K562 (cell line): ENCODE data around the gene C1orf74. TPM values are rescaled to one million over a fixed set of nuclear protein-coding genes. Genes with fewer than 3 reads are reported as not detected.

Experiments used
- ATAC-seq: fragments of 200-7000 bp; cut with Tn5 transposase; 3 replicates; pipeline ENCODE4 v1.9.1; 2020; ENCODE audit warnings: moderate library complexity
- BruUV-seq: library from RNA; stranded (reverse); fragments of 400-500 nt; replicated peaks from 2 replicates; lab custom pipeline; 2021; lab: Mats Ljungman, UMichigan
- CTCF ChIA-PET: fragments of 300-600 bp; formaldehyde crosslinking; extraction: SDS; loops from one replicate; lab custom pipeline; 2021; ENCODE audit warnings: low intra/inter-chr PET ratio; lab: Yijun Ruan, JAX
- POLR2A ChIA-PET: fragments of 300-600, 350-650 bp; sonication (Branson Sonifier 250); formaldehyde crosslinking; extraction: SDS; loops from one replicate; lab custom pipeline; 2021; ENCODE audit warnings: antibody characterized with exemption, inconsistent platforms; lab: Yijun Ruan, JAX
- DNase-seq, 4 experiments: peaks; one replicate each; pipeline versions ENCODE4 v3.0.0 to v3.0.0-alpha.2; 2011 to 2018; ENCODE audit warnings: low spot score in 3 of 4, mixed read lengths in 3 of 4; ENCODE audit errors: extremely low read depth in 1 of 4
- FAIRE-seq: peaks from 2 replicates; lab custom pipeline; 2011; peaks lifted over from hg19 to GRCh38; lab: Jason Lieb, UNC
- H2AFZ ChIP-seq: 2 replicates; pipeline ENCODE4 v1.6.0; 2011; ENCODE audit warnings: low read depth, low read length, control low read depth, inconsistent platforms
- H3K27ac ChIP-seq: fragments of 200-600 bp; 3 replicates; pipeline ENCODE4 v1.8.0; 2011; ENCODE audit warnings: low read depth, mild to moderate bottlenecking, control low read depth, inconsistent platforms, low read length, moderate library complexity, mixed read lengths; ENCODE audit errors: extremely low read depth
- H3K27me3 ChIP-seq, 2 experiments: fragments of 300-600 bp in 1 of 2; 2 replicates in 1 of 2; 3 replicates in 1 of 2; pipeline versions ENCODE4 v1.6.0 to v1.8.0; 2011; ENCODE audit warnings: inconsistent platforms in 2 of 2, low read length in 2 of 2, mild to moderate bottlenecking in 1 of 2, mixed read lengths in 1 of 2, moderate library complexity in 1 of 2; ENCODE audit not compliant: control insufficient read depth in 2 of 2, insufficient read depth in 2 of 2
- H3K36me3 ChIP-seq: fragments of 300-600 bp; 3 replicates; pipeline ENCODE4 v1.8.0; 2011; ENCODE audit warnings: mild to moderate bottlenecking, low read length, inconsistent platforms; ENCODE audit not compliant: control insufficient read depth, insufficient read depth
- H3K4me1 ChIP-seq, 2 experiments: fragments of 200-600 bp in 1 of 2; replicated peaks in 1 of 2; 2 replicates in 1 of 2; 3 replicates in 1 of 2; pipeline versions ENCODE4 v1.5.1 to v1.8.0; 2011; ENCODE audit warnings: inconsistent platforms in 2 of 2, low read length in 2 of 2, mild to moderate bottlenecking in 1 of 2, mixed read lengths in 1 of 2, moderate library complexity in 1 of 2; ENCODE audit not compliant: control insufficient read depth in 2 of 2, insufficient read depth in 2 of 2
- H3K4me2 ChIP-seq: 2 replicates; pipeline ENCODE4 v1.6.1; 2011; ENCODE audit warnings: low read length, control low read depth, inconsistent platforms, mixed read lengths; ENCODE audit not compliant: insufficient read depth
- H3K4me3 ChIP-seq: fragments of 200-600 bp; sonication (generic), shearing (Covaris generic); 2 replicates; pipeline ENCODE4 v1.5.1; 2016; ENCODE audit warnings: control low read depth, inconsistent platforms
- H3K79me2 ChIP-seq: fragments of 200-600 bp; 3 replicates; pipeline ENCODE4 v1.8.0; 2011; ENCODE audit warnings: low read length, inconsistent platforms; ENCODE audit not compliant: control insufficient read depth, insufficient read depth
- H3K9ac ChIP-seq, 2 experiments: 2 replicates each; pipeline versions ENCODE4 v1.6.0 to v1.6.1; 2011; ENCODE audit warnings: low read depth in 2 of 2, low read length in 2 of 2, control low read depth in 1 of 2, inconsistent platforms in 1 of 2, mild to moderate bottlenecking in 1 of 2, mixed read lengths in 1 of 2; ENCODE audit not compliant: insufficient read depth in 1 of 2
- H3K9me1 ChIP-seq: one replicate; pipeline ENCODE4 v1.6.0; 2011; ENCODE audit warnings: inconsistent platforms, mild to moderate bottlenecking, low read length, moderate library complexity; ENCODE audit not compliant: control insufficient read depth, insufficient read depth
- H3K9me3 ChIP-seq: replicated peaks from 2 replicates; pipeline ENCODE4 v1.5.1; 2011; ENCODE audit warnings: low read depth, low read length, inconsistent platforms; ENCODE audit not compliant: control insufficient read depth, insufficient read depth
- H4K20me1 ChIP-seq: replicated peaks from 2 replicates; pipeline ENCODE4 v1.6.1; 2011; ENCODE audit warnings: low read length, inconsistent platforms, mixed read lengths; ENCODE audit not compliant: control insufficient read depth, insufficient read depth
- BCL6 ChIP-seq: fragments of 250-450 bp; sonication (Bioruptor Pico); IDR thresholded peaks from 2 replicates; pipeline ENCODE4 v1.4.0; 2020
- BRF1 ChIP-seq: IDR thresholded peaks from 3 replicates; pipeline ENCODE4 v1.6.1; 2011; ENCODE audit warnings: borderline replicate concordance, mild to moderate bottlenecking; ENCODE audit not compliant: insufficient read length; ENCODE audit errors: extremely low read depth
- HES1 ChIP-seq: fragments of 450-650 bp; IDR thresholded peaks from 2 replicates; pipeline ENCODE4 v1.6.1; 2016; ENCODE audit warnings: low read depth, mild to moderate bottlenecking, moderate library complexity
- KLF1 ChIP-seq: fragments of 450-650 bp; IDR thresholded peaks from 2 replicates; pipeline ENCODE4 v1.6.1; 2016; ENCODE audit warnings: missing genetic modification characterization, missing compliant biosample characterization
- MECOM ChIP-seq: fragments of 250-450 bp; sonication (Bioruptor Pico); IDR thresholded peaks from 2 replicates; pipeline ENCODE4 v1.8.0; 2022; ENCODE audit warnings: inconsistent platforms
- MLX ChIP-seq, 2 experiments: fragments of 450-650 bp in 1 of 2; sonication (generic) in 1 of 2; formaldehyde crosslinking; conservative IDR thresholded peaks; 2 replicates each; pipeline versions ENCODE4 v1.4.0 to v1.8.1; 2020 to 2022; ENCODE audit warnings: mild to moderate bottlenecking in 1 of 2, missing genetic modification reagents in 1 of 2
- NFIC ChIP-seq: fragments of 450-650 bp; IDR thresholded peaks from 2 replicates; pipeline ENCODE4 v1.6.1; 2017; ENCODE audit warnings: mild to moderate bottlenecking, inconsistent platforms
- SP1 ChIP-seq: sonication (generic); formaldehyde crosslinking; IDR thresholded peaks from 2 replicates; pipeline ENCODE4 v1.8.1; 2022; ENCODE audit warnings: mild to moderate bottlenecking, missing genetic modification reagents
- TARDBP ChIP-seq: fragments of 450-650 bp; IDR thresholded peaks from 2 replicates; pipeline ENCODE4 v1.6.1; 2016
- UBTF ChIP-seq, 2 experiments: IDR thresholded peaks; 2 replicates each; pipeline ENCODE4 v1.6.1; 2012; ENCODE audit warnings: improper control_type of control experiment in 2 of 2, low read depth in 2 of 2, low read length in 2 of 2, borderline replicate concordance in 1 of 2
- ZNF174 ChIP-seq: fragments of 250-450 bp; sonication (Bioruptor Pico); IDR thresholded peaks from 2 replicates; pipeline ENCODE4 v1.4.0; 2020; ENCODE audit warnings: mild to moderate bottlenecking
- ZNF740 ChIP-seq, 3 experiments: fragments of 200-800 bp in 1 of 3; sonication (Bioruptor generic) in 1 of 3; sonication (generic) in 1 of 3; formaldehyde crosslinking in 1 of 3; IDR thresholded peaks; 2 replicates each; pipeline versions ENCODE4 v1.6.1 to v1.8.0; 2016 to 2022; ENCODE audit warnings: mild to moderate bottlenecking in 2 of 3, missing compliant biosample characterization in 2 of 3, missing genetic modification characterization in 2 of 3, missing genetic modification reagents in 1 of 3
- WGBS: fragments of 100-300 bp; shearing (Covaris generic); methylation state at CpG from one replicate; pipeline ENCODE4 v1.1.6; 2016; ENCODE audit warnings: low coverage, mixed read lengths; ENCODE audit not compliant: insufficient coverage; ENCODE audit errors: missing lambda C conversion rate; 5-methylcytosine and 5-hydroxymethylcytosine counted together
- in situ Hi-C: fragments of 300-500 bp; cut with MboI; formaldehyde crosslinking; loops from 4 replicates; pipeline ENCODE4 v1.15.0; 2018; ENCODE audit warnings: inconsistent platforms, mixed read lengths
- intact Hi-C: fragments of 100-400 bp; cut with micrococcal nuclease; formaldehyde crosslinking; loops from 2 replicates; pipeline ENCODE4 v1.14.2; 2022
- polyA plus RNA-seq, 8 experiments: library from polyadenylated mRNA; depleted of rRNA in 4 of 8; stranded (reverse) in 5 of 8; unstranded in 3 of 8; fragments of >200 nt; fragmentation: Nextera tagmentation in 2 of 8; fragmentation: Illumina TruSeq in 1 of 8; extraction: Ambion mirVana in 2 of 8; extraction: Trizol in 1 of 8; gene quantifications; 2 replicates each; pipeline versions ENCODE4 v1.2.1 to v1.2.3, GENCODE V29; 2011 to 2014; ENCODE audit warnings: inconsistent platforms in 1 of 8, missing spikeins in 1 of 8
- total RNA-seq, 7 experiments: library from RNA; depleted of rRNA in 6 of 7; stranded (reverse); fragments of >200 nt in 6 of 7; fragmentation: Illumina TruSeq in 2 of 7; extraction: Trizol in 2 of 7; gene quantifications; 2 replicates each; pipeline versions ENCODE4 v1.2.1 to v1.2.3, GENCODE V29; 2011 to 2021; ENCODE audit warnings: low replicate concordance in 1 of 7

Gene C1orf74
- total and polyA plus RNA-seq, 9 of the 15 experiments (the other 6 are each of a cell fraction or from before 2014, with no cell fraction given) = 4.0 to 7.6 (median 5.7) TPM

GRCh38 chr1:209787551-209787950 lies 3.2 kb upstream of the C1orf74 start (continued):
- TF ChIP-seq UBTF (IDR thresholded peaks at IDR 0.05; ENCODE audit: borderline replicate concordance in 1 of 2, low read depth in 2 of 2, low read length in 2 of 2) (no peak), SP1 (CRISPR knock-in tag) (no peak), HES1 (no peak), BRF1 (no peak), MECOM (CRISPR knock-in tag) (no peak), TARDBP (no peak)

GRCh38 chr1:209786146-209786545 lies 1.8 kb upstream of the C1orf74 start:
- intact Hi-C loops = no loop called here
- Histone ChIP-seq H3K27ac (no peak overlapping the region), H4K20me1 (no peaks in the 10 kb centered on the region), H3K27me3 (peaks cover 11 to 17% of the 10 kb centered on the region in 2 experiments), H3K9ac (no peak overlapping the region), H3K36me3 (peaks cover 8% of the 10 kb centered on the region; the same call in 2 of the 3 replicates)
- CTCF ChIA-PET = no interaction called here
- TF ChIP-seq KLF1 (tag) (no peak), BCL6 (no peak), ZNF740 (CRISPR knock-in tag; IDR thresholded peaks at IDR 0.05) (no peak), ZNF740 (tag; IDR thresholded peaks at IDR 0.05) (no peak), NFIC (peak; percentile 59), MLX (CRISPR knock-in tag; conservative IDR thresholded peaks at IDR 0.05) (no peak), ZNF174 (CRISPR knock-in tag) (no peak)
- TF ChIP-seq, all 486 proteins: peak for 1
- FAIRE-seq (no peak), DNase-seq (no peak), ATAC-seq (no peak)
- Histone ChIP-seq H3K79me2 (peaks cover 11% of the 10 kb centered on the region; the same call in 2 of the 3 replicates), H3K9me3 (peaks cover 10% of the 10 kb centered on the region), H3K4me3 (no peak overlapping the region), H3K4me2 (no peak overlapping the region), H3K9me1 (no peaks in the 10 kb centered on the region), H3K4me1 (peaks cover 3 to 11% of the 10 kb centered on the region in 2 experiments; a peak in 3 of 5 replicates), H2AFZ (peak overlapping the region; percentile 98)
- WGBS = 20% methylated on average over 4 of the region's 4 CpGs
- POLR2A ChIA-PET = no interaction called here
- in situ Hi-C loops = no loop called here
- BruUV-seq = no TSS peak
